ENCODE data around the gene RPL21. TPM values are rescaled to one million over a fixed set of nuclear protein-coding genes. Genes with fewer than 3 reads are reported as not detected.
A peak's percentile ranks its signal among the peaks of the same experiment; 100 is the strongest.

The RPL21 gene
- total RNA-seq, 1 donor from 2014 or later = 377 TPM

DNA sequence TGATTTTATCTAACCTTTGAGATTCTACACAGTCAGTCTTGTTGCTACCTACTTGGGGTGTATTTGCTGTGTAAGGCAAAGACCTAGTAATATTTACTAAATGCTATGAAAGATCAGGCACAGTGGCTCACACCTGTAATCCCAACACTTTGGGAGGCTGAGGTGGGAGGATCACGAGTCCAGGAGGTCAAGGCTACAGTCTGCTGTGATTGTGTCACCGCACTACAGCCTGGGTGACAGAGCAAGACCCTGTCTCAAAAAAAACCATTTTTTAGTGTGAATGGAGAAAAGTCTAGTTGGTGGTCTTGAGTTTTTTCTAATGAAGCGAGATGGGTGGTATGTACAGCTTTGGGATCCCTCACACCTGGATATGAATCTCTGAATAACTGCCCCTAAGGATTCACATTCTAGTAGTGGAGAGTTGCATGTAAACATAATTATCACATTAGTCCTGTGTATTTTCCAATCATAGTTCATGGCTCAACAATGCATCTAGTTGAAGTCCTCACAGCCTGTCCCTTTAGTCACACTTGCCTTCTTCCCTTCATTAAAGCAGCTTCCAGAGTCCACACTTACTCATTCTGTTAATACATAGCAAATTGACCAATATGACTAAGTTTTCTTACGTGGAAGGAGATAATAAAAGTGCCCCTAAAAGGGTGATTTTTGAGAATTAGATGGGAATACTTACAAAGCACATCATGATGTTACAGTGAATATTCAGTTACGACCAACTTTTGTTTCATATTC lies 7.5 kb downstream of the RPL21 start:
- TF ChIP-seq, protein P1, sequence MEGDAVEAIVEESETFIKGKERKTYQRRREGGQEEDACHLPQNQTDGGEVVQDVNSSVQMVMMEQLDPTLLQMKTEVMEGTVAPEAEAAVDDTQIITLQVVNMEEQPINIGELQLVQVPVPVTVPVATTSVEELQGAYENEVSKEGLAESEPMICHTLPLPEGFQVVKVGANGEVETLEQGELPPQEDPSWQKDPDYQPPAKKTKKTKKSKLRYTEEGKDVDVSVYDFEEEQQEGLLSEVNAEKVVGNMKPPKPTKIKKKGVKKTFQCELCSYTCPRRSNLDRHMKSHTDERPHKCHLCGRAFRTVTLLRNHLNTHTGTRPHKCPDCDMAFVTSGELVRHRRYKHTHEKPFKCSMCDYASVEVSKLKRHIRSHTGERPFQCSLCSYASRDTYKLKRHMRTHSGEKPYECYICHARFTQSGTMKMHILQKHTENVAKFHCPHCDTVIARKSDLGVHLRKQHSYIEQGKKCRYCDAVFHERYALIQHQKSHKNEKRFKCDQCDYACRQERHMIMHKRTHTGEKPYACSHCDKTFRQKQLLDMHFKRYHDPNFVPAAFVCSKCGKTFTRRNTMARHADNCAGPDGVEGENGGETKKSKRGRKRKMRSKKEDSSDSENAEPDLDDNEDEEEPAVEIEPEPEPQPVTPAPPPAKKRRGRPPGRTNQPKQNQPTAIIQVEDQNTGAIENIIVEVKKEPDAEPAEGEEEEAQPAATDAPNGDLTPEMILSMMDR (IDR thresholded peaks at IDR 0.05) = no peak
- H3K36me3 ChIP-seq = peaks cover 32 to 63% of the 10 kb centered on the region in 2 donors

DNA sequence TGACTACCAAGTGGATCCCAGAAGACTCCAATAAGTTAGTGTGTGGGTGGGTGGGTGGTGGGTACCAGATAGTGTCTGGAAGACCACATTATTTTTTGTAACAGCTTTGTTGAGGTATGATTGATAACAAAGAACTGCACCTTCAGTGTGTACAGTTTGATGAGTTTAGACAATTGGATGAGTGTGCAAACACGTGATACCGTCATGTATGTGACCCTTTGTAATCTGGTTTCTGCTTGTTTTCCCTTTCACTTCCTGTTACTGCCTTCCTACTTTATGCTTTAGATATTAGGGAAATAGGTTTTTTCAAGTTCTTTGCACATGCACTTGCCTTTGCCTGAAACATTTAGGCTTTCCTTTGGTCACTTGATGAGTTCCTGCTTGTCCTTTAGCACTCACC lies 8.5 kb downstream of the RPL21 start:
- Histone ChIP-seq H3K36me3 (peaks cover 29 to 54% of the 10 kb centered on the region in 2 donors), H3K27ac (peak overlapping the region in 1 of 2 donors; percentile 20), H3K4me1 (peaks cover 0 to under 1% of the 10 kb centered on the region in 2 donors), H3K27me3 (no peaks in the 10 kb centered on the region), H3K9me3 (no peaks in the 10 kb centered on the region), H3K4me3 (no peak overlapping the region)
- DNase-seq (ENCODE audit: low spot score in 2 of 2) = no peak
- TF ChIP-seq, protein P1 (IDR thresholded peaks at IDR 0.05) = no peak
- intact Hi-C loops (cut with DNase I) = no loop called here

More for the DNA sequence above, 7.5 kb downstream of the RPL21 start:
- Histone ChIP-seq H3K4me1 (peaks cover 0 to 2% of the 10 kb centered on the region in 2 donors), H3K27me3 (no peaks in the 10 kb centered on the region), H3K27ac (no peak overlapping the region), H3K4me3 (no peak overlapping the region), H3K9me3 (no peaks in the 10 kb centered on the region)
- intact Hi-C loops (cut with DNase I) = no loop called here
- no peak for DNase-seq (ENCODE audit: low spot score in 2 of 2)

- intact Hi-C loops (cut with DNase I) = no loop called here
- Histone ChIP-seq H3K27me3 (no peaks in the 10 kb centered on the region), H3K36me3 (peaks cover 23 to 41% of the 10 kb centered on the region in 2 donors), H3K9me3 (no peaks in the 10 kb centered on the region), H3K4me3 (no peak overlapping the region), H3K4me1 (no peaks in the 10 kb centered on the region), H3K27ac (no peak overlapping the region)
- TF ChIP-seq, protein P1 (IDR thresholded peaks at IDR 0.05) = no peak
- no peak for DNase-seq (ENCODE audit: low spot score in 2 of 2)
Observed at GRCh38 chr13:27261396-27261795, 10.0 kb downstream of the RPL21 start.

GRCh38 chr13:27263438-27263837 lies 12.1 kb downstream of the RPL21 start:
- no peaks in the 10 kb centered on the region for H3K9me3 ChIP-seq
- intact Hi-C loops (cut with DNase I) = no loop called here
- TF ChIP-seq, protein P1 (IDR thresholded peaks at IDR 0.05) = no peak
- H3K27me3 ChIP-seq = no peaks in the 10 kb centered on the region
- H3K36me3 ChIP-seq = peaks cover 5 to 20% of the 10 kb centered on the region in 2 donors
- no peak overlapping the region for H3K27ac ChIP-seq
- DNase-seq (ENCODE audit: low spot score in 2 of 2) = no peak
- H3K4me3 ChIP-seq = no peak overlapping the region
- H3K4me1 ChIP-seq = no peaks in the 10 kb centered on the region

DNA sequence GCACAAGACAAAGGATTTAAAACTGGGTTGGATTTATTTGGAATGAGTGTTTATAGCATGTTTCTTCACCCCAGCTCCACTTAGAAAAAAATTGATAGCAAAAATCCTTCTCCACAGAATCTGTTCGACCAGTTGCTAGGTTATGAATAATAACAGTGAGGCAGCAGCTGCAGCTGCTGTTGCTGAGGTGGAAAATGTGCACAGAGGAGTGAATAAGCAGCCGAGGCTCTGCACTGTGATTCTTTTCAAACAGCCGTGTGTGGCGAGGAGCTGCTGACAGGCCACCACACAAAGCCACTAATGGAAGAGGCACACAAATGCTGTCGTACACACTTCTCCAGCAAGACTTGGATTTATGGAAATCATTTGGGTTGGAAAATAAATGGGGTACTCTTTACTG lies 12.8 kb downstream of the RPL21 start:
- Histone ChIP-seq H3K36me3 (peaks cover 0 to 13% of the 10 kb centered on the region in 2 donors), H3K9me3 (no peaks in the 10 kb centered on the region), H3K27ac (peak overlapping the region in 1 of 2 donors; percentile 22), H3K27me3 (no peaks in the 10 kb centered on the region), H3K4me3 (no peak overlapping the region), H3K4me1 (no peaks in the 10 kb centered on the region)
- DNase-seq (ENCODE audit: low spot score in 2 of 2) = no peak
- TF ChIP-seq, protein P1 (IDR thresholded peaks at IDR 0.05) = no peak
- intact Hi-C loops (cut with DNase I) = no loop called here
